Osteocyte (in vitro differentiated cells): ENCODE data around the gene C2orf92. TPM values are rescaled to one million over a fixed set of nuclear protein-coding genes. Genes with fewer than 3 reads are reported as not detected.

Source experiments
- DNase-seq: peaks from one replicate; pipeline ENCODE4 v3.0.0; 2021; ENCODE audit warnings: mixed read lengths; ENCODE audit not compliant: unreplicated experiment; ENCODE audit errors: extremely low spot score
- H3K27ac Mint-ChIP-seq: one replicate; pipeline ENCODE4 v1.8.0; 2021; ENCODE audit warnings: mild to moderate bottlenecking, mixed read lengths; ENCODE audit not compliant: unreplicated experiment
- H3K27me3 Mint-ChIP-seq: one replicate; pipeline ENCODE4 v1.8.0; 2021; ENCODE audit warnings: mixed read lengths; ENCODE audit not compliant: unreplicated experiment
- H3K36me3 Mint-ChIP-seq: one replicate; pipeline ENCODE4 v1.8.0; 2021; ENCODE audit warnings: mixed read lengths; ENCODE audit not compliant: unreplicated experiment
- H3K4me1 Mint-ChIP-seq: one replicate; pipeline ENCODE4 v1.8.0; 2021; ENCODE audit warnings: mixed read lengths; ENCODE audit not compliant: unreplicated experiment
- H3K4me3 Mint-ChIP-seq: one replicate; pipeline ENCODE4 v1.8.0; 2021; ENCODE audit warnings: mild to moderate bottlenecking, moderate library complexity, mixed read lengths; ENCODE audit not compliant: unreplicated experiment
- H3K9me3 Mint-ChIP-seq: one replicate; pipeline ENCODE4 v1.8.0; 2021; ENCODE audit warnings: mixed read lengths; ENCODE audit not compliant: unreplicated experiment
- CTCF ChIP-seq: fragments of 200-600 bp; sonication (generic); IDR thresholded peaks from 2 replicates; pipeline ENCODE4 v1.5.0; 2021; ENCODE audit warnings: antibody characterized with exemption, mild to moderate bottlenecking, moderate library complexity
- total RNA-seq: library from RNA; stranded (reverse); gene quantifications from 2 replicates; pipeline ENCODE4 v1.2.1, GENCODE V29; 2021

Gene C2orf92
- total RNA-seq, 1 donor from 2014 or later: 13.7 TPM

DNA sequence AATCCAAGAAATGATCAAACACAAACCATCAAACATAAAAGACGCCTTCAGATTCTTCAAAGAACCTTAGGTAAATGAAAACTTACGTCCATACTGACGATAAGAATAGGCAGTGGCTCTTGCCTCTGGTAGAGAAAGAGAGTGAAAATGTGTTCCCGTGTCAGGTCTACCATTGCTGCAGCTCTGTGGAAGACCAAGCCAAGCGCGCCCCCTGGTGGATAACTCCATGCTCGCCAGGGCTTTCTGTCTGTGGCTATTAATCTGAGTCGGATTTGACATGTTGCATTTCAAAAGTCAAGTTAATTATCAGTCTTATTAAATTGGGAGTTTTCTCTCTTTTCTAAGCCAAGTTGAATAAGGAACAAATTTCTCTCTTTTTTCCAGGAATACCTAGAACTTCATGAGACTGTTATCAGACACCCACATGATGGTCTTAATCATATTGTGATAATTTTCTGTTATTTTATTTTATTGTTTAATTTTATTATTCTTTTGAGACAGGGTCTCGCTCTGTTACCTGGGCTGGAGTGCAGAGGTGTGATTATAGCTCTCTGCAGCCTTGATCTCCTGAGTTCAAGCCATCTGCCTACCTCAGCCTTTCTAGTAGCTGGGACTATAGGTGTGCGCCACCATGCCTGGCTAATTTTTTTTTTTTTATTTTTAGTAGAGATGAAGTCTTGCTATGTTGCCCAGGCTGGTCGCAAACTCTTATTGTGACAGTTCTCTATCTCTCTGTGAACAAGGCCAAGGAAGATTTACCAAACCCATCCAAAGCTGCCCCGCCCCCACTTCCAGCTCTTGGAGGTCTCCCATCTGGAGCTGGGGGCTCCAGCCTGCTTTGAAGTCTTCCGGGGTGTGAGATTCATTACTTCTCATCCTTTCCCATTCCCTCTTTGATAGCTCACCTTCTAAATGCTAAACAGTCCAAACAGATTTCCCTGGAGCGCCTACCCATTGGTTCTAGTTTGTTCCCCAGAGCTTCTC lies 28.0 kb downstream of the C2orf92 start:
- Mint-ChIP-seq H3K27ac (no peak overlapping the region), H3K4me1 (peaks cover 8% of the 10 kb centered on the region), H3K36me3 (no peaks in the 10 kb centered on the region), H3K4me3 (no peak overlapping the region), H3K9me3 (no peaks in the 10 kb centered on the region), H3K27me3 (no peaks in the 10 kb centered on the region)
- TF ChIP-seq CTCF: peak; percentile 97
- DNase-seq: peak; percentile 95

DNA sequence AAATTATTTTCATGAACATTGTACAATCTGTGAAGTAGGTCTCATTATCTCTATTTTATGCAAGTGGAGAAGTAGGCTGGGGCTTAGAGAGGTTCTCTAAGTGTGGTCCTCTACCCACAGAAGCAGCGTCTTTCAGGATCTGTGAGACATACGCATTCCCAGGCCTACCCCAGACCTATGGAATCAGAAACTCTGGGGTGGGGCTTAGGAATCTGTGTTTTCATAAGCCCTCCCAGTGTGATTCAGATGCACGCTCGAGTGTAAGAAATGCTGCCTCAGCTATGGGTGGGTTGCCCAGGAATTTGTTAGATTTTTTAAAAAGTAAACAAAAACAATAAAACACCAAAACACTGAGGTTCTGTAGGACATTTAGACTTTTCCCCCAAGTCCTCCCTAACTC lies 29.0 kb downstream of the C2orf92 start:
- Mint-ChIP-seq H3K4me1 (peaks cover 10% of the 10 kb centered on the region), H3K36me3 (no peaks in the 10 kb centered on the region), H3K4me3 (no peak overlapping the region), H3K9me3 (no peaks in the 10 kb centered on the region), H3K27ac (no peak overlapping the region), H3K27me3 (no peaks in the 10 kb centered on the region)
- no peak for TF ChIP-seq CTCF
- no peak for DNase-seq

DNA sequence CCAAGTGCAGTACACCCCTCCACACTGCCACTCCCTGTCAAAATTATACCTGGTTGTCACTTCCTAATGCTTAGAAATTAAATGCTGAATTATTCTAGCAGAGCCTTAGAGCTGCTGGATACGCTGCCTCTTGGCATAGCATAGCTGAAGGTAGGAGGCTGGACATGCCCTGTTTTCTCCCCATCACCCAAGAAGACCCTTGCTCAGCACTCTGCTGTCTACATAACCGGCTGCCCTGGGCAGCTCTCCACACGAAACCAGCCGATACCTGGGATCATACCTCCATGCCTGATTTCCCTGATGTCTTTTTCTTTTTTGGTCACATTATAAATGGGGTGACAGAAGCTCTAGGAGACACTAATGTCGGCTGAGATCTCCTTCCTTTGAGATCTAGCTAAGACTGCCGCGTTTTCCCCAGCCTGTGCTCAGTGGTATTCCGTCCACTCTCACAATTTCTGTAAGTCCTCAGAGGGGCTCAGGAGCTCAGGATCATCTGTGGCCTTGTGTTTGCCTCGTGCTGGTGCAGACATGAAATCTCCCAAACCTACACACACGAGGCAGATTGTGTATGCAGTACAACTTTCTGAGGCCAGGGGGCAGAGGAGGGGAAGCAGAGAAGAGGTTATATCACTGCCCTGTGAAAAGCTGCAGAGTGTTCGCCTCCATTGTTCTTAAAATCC lies 30.4 kb downstream of the C2orf92 start:
- H3K4me1 Mint-ChIP-seq: peaks cover 10% of the 10 kb centered on the region

DNA sequence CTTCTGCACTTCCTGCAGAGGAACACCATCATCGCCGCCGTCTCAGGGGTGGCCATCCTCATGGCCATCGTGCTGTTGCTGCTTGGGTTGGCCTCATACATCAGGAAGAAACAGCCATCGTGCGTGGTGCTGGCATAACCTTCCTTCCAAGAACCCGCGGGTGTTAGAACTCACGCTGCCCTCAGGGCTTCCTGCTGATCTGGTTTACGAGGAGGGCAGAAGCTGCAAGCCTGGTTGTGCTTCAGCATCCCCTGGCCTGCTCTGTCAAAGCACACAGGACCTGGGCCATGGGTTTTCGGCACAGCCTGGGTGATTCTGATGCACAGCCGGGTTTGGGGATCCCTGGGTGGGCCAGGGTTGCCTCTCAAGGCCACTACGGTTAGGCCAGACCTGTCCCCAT lies 31.7 kb downstream of the C2orf92 start:
- H3K27ac Mint-ChIP-seq: no peak overlapping the region
- peak; percentile 81 for DNase-seq
- no peak overlapping the region for H3K4me3 Mint-ChIP-seq
- no peaks in the 10 kb centered on the region for H3K9me3 Mint-ChIP-seq
- H3K27me3 Mint-ChIP-seq: no peaks in the 10 kb centered on the region
- H3K36me3 Mint-ChIP-seq: no peaks in the 10 kb centered on the region
- H3K4me1 Mint-ChIP-seq: peaks cover 10% of the 10 kb centered on the region
- TF ChIP-seq CTCF: no peak

More for the DNA sequence above, 30.4 kb downstream of the C2orf92 start:
- Mint-ChIP-seq H3K36me3 (no peaks in the 10 kb centered on the region), H3K27me3 (no peaks in the 10 kb centered on the region), H3K4me3 (no peak overlapping the region), H3K27ac (no peak overlapping the region), H3K9me3 (no peaks in the 10 kb centered on the region)
- peak; percentile 80 for DNase-seq
- peak; percentile 71 for TF ChIP-seq CTCF
